Mucosa of descending colon (tissue), 3 donors: Measurements from ENCODE around the gene AGO4. TPM values are rescaled to one million over a fixed set of nuclear protein-coding genes. Genes with fewer than 3 reads are reported as not detected.
"Not testable (repeated sequence)": the region's sequence is repeated elsewhere in the genome, so short reads cannot be mapped to it uniquely, and the experiment has no call there.

Source experiments
- ATAC-seq: fragments of 200-7000 bp; cut with Tn5 transposase; one replicate; pipeline ENCODE4 v1.9.1; 2020; ENCODE audit warnings: mild to moderate bottlenecking, moderate library complexity
- DNase-seq, 3 donors: peaks; one replicate each; pipeline ENCODE4 v3.0.0-alpha.2; 2020
- H3K36me3 ChIP-seq: fragments of 200-600 bp; one replicate; pipeline ENCODE4 v1.8.0; 2021; ENCODE audit warnings: low read depth, mild to moderate bottlenecking
- H3K4me1 ChIP-seq: fragments of 200-600 bp; one replicate; pipeline ENCODE4 v1.8.0; 2021; ENCODE audit warnings: low read depth, mild to moderate bottlenecking
- H3K4me3 ChIP-seq: fragments of 200-600 bp; one replicate; pipeline ENCODE4 v1.8.0; 2021; ENCODE audit warnings: mild to moderate bottlenecking
- H3K9me3 ChIP-seq: fragments of 200-600 bp; one replicate; pipeline ENCODE4 v1.8.0; 2021; ENCODE audit warnings: mild to moderate bottlenecking
- CTCF ChIP-seq: fragments of 200-600 bp; IDR thresholded peaks from one replicate; pipeline ENCODE4 v1.8.0; 2022; ENCODE audit warnings: antibody characterized with exemption, mild to moderate bottlenecking
- intact Hi-C, 2 donors: fragments of 100-400 bp; cut with DNase I in 1 of 2; cut with micrococcal nuclease in 1 of 2; formaldehyde crosslinking; loops; one replicate each; pipeline versions ENCODE4 v1.11.0 to v1.11.1; 2022; cut with DNase I, micrococcal nuclease
- total RNA-seq, 3 donors: library from RNA; stranded (reverse); fragmentation: NEBNext Ultra II Directional in 2 of 3; extraction: Animal tissue kit (Norgen Biotek cat#: 25700) in 2 of 3; gene quantifications; one replicate each; pipeline versions ENCODE4 v1.2.1 to v1.2.4, GENCODE V29; 2021 to 2023
- donor health status: DM: no; HTN: no; CAD: no; lungs with moderate emphysema.
- donor health status: DM: no; HTN: no; CAD: no.
- donor health status: DM: no; HTN: yes; CAD: no.

Gene AGO4
- total RNA-seq, 3 donors from 2014 or later: 9.9 to 20.0 (median 18.2) TPM

DNA sequence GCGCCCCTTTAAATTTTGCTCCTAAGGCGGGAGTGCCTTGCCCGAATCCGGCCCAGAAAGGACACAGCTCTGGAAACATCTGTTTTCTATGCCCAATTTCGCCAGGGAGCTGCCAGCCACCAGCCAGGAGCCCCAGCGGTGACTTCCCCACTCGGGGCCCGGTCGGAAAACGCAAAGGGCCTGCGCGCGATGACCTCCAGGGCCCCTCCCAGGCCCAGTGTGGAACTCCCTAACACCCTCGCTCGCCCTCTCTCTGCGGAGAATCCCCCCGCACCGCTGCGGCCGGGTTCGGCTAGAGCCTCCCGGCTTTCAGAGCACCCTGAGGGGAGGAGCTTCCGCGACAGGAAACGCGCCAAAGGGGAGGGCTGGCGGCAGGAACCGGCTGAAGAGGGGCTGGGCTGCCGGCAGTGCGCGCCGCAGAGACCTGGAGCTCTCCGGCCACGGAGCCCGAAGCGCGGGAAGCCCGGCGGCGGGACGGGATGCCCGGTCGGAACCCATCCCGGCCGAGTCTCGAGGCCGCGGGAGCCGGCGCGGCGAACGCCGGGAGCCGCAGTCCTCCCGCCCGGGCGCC is 38.5 kb upstream of the AGO4 start:
- ATAC-seq: peak; percentile 97
- no peak for TF ChIP-seq CTCF
- H3K4me1 ChIP-seq: peaks cover 3% of the 10 kb centered on the region
- H3K4me3 ChIP-seq: peak overlapping the region; percentile 56
- no peaks in the 10 kb centered on the region for H3K36me3 ChIP-seq
- H3K9me3 ChIP-seq: no peaks in the 10 kb centered on the region
- intact Hi-C loops: no loop called here
- peak; percentile 87 to 93 (median 93) for DNase-seq

GRCh38 chr1:35773711-35774110 is 34.1 kb upstream of the AGO4 start:
- H3K4me1 ChIP-seq: peaks cover 3% of the 10 kb centered on the region
- H3K36me3 ChIP-seq: no peaks in the 10 kb centered on the region
- ATAC-seq (no peak), DNase-seq (no peak)
- TF ChIP-seq CTCF: no peak
- no peak overlapping the region for H3K4me3 ChIP-seq
- intact Hi-C loops: loop anchor here in 1 of 2 donors (10.0 kb wide), 1 partner anchor 209 kb away; no protein-coding TSS in a partner anchor
- no peaks in the 10 kb centered on the region for H3K9me3 ChIP-seq

- intact Hi-C loops: loop anchor here in 1 of 2 donors (10.0 kb wide), 1 partner anchor 211 kb away; no protein-coding TSS in a partner anchor
- H3K4me1 ChIP-seq, DNase-seq, H3K9me3 ChIP-seq, ATAC-seq, H3K36me3 ChIP-seq, H3K4me3 ChIP-seq: not testable (repeated sequence)
These were observed 31.6 kb upstream of the AGO4 start for GRCh38 chr1:35776172-35776571.

DNA sequence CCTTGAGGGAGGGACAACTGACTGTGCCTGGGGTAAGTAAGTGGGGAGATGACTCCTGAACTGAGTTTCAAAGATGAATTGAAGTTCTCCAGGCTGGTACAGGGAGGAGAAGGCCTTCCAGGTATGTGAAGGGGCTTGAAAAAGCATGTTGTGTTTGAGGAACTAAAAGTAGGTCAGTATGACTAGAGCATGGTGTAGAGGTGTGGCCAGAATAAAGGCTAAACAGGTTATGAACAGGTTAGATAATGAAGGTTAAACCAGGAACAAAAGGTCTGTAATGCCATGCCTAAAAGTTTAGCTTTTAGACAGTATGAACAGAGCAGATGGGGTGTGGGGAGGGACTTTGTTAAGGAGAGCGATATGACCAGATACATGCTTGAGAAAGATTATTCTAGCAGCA is 30.7 kb upstream of the AGO4 start:
- H3K4me1 ChIP-seq: no peaks in the 10 kb centered on the region
- TF ChIP-seq CTCF: no peak
- DNase-seq (no peak), ATAC-seq (no peak)
- intact Hi-C loops: loop anchor here in 1 of 2 donors (10.0 kb wide), 1 partner anchor 212 kb away; no protein-coding TSS in a partner anchor
- H3K4me3 ChIP-seq: no peak overlapping the region
- H3K36me3 ChIP-seq: no peaks in the 10 kb centered on the region
- H3K9me3 ChIP-seq: no peaks in the 10 kb centered on the region

DNA sequence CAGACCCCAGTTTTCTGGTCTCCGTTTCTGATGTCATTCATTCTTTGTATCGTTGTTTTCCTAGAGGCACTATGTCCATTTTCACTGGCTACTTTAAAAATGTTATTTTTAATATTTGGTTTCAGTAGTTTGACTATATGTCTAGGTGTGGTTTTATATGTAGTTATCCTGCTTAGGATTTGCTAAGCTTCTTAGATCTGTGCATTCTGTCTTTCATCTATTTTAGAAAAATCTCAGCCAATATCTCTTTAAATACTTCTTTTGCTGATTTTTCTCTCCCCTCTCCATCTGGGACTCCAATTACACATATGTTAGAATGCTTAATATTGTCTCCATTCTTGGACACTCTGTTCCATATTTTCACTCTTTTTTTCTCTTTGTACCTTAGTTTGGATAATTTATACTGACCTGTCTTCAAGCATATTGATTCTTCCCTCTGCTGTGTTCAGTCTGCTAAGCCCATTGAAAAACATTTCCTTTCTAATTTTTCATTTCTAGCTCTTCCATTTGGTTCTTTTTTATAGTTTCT is 24.7 kb upstream of the AGO4 start:
- no peak for DNase-seq
- Histone ChIP-seq H3K36me3 (no peaks in the 10 kb centered on the region), H3K9me3 (no peaks in the 10 kb centered on the region), H3K4me1 (no peaks in the 10 kb centered on the region), H3K4me3 (no peak overlapping the region)
- no peak for TF ChIP-seq CTCF
- intact Hi-C loops: no loop called here
- no peak for ATAC-seq

- DNase-seq, ATAC-seq, intact Hi-C loops, H3K9me3 ChIP-seq, H3K4me1 ChIP-seq, H3K4me3 ChIP-seq, H3K36me3 ChIP-seq: not testable (repeated sequence)
These were observed 23.5 kb upstream of the AGO4 start for GRCh38 chr1:35784364-35784763.
